NT2/D1 (cell line): ENCODE measurements around the gene NLGN4Y.

Source experiments
- SUZ12 ChIP-seq: IDR thresholded peaks from 2 replicates; pipeline ENCODE4 v1.6.1; 2011; ENCODE audit not compliant: insufficient read length, insufficient read depth; ENCODE audit errors: extremely low read depth
- YY1 ChIP-seq: IDR thresholded peaks from 2 replicates; pipeline ENCODE4 v1.6.1; 2011; ENCODE audit not compliant: insufficient read length, insufficient read depth
- ZNF274 ChIP-seq: IDR thresholded peaks from 2 replicates; pipeline ENCODE4 v1.6.1; 2011; ENCODE audit warnings: mild to moderate bottlenecking, low read depth, low read length

DNA sequence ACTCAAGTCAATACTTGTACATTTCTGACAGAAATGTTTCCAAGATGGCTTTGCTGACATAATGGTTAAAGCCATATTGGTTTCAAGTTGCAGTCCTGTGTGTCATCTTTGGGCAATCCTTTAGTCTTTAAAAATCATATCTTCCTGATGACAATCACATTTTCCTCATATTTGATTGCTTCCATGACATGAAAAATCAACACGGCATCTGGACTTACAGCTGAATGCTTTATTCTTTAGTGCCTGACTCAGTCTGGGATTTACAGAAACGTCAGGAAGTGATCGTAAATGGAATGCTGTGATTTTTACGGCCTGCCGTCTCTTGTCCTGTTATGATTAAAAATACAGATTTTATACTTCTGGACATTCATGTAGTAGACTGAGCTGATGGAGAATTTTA, 304.2 kb downstream of the NLGN4Y start:
- TF ChIP-seq SUZ12: no peak
- TF ChIP-seq ZNF274: no peak
- no peak for TF ChIP-seq YY1
